HG02981 (cell line): ENCODE results near the gene TRABD2B.

Experiments
- ATAC-seq: cut with Tn5 transposase; IDR thresholded peaks from one replicate; pipeline ENCODE4 v1.9.1; 2021; ENCODE audit warnings: mild to moderate bottlenecking, moderate library complexity; ENCODE audit not compliant: unreplicated experiment

The TRABD2B gene

GRCh38 chr1:47997289-47998200 lies at the start of gene TRABD2B:
Gene TRABD2B (minus strand): TSS chr1:47997385.
- ATAC-seq = peak; percentile 90

- ATAC-seq = no peak
These were observed 47.1 kb upstream of the TRABD2B start for GRCh38 chr1:48044311-48044710.

- no peak for ATAC-seq
These were observed 46.4 kb upstream of the TRABD2B start for GRCh38 chr1:48043622-48044021.

GRCh38 chr1:48040154-48040553 lies 43.0 kb upstream of the TRABD2B start:
- no peak for ATAC-seq

GRCh38 chr1:48039088-48040054 lies 42.2 kb upstream of the TRABD2B start:
- ATAC-seq = peak; percentile 52

GRCh38 chr1:48038270-48038767 lies 41.1 kb upstream of the TRABD2B start:
- ATAC-seq = no peak

- no peak for ATAC-seq
These were observed 39.6 kb upstream of the TRABD2B start for GRCh38 chr1:48036710-48037355.

- ATAC-seq = no peak
These were observed 38.4 kb upstream of the TRABD2B start for GRCh38 chr1:48035371-48036141.

- ATAC-seq = no peak
These were observed 36.4 kb upstream of the TRABD2B start for GRCh38 chr1:48033495-48034045.

GRCh38 chr1:48031676-48032075 lies 34.5 kb upstream of the TRABD2B start:
- ATAC-seq = no peak

- ATAC-seq = no peak
These were observed 33.6 kb upstream of the TRABD2B start for GRCh38 chr1:48030696-48031365.

- no peak for ATAC-seq
These were observed 33.0 kb upstream of the TRABD2B start for GRCh38 chr1:48030211-48030610.

- no peak for ATAC-seq
These were observed 31.3 kb upstream of the TRABD2B start for GRCh38 chr1:48028218-48029069.

GRCh38 chr1:48027533-48027835 lies 30.3 kb upstream of the TRABD2B start:
- ATAC-seq = no peak

GRCh38 chr1:48026701-48027532 lies 29.7 kb upstream of the TRABD2B start:
- ATAC-seq = no peak

- ATAC-seq = no peak
These were observed 29.1 kb upstream of the TRABD2B start for GRCh38 chr1:48026275-48026674.

- no peak for ATAC-seq
These were observed 27.9 kb upstream of the TRABD2B start for GRCh38 chr1:48025076-48025475.

GRCh38 chr1:48023488-48023887 lies 26.3 kb upstream of the TRABD2B start:
- no peak for ATAC-seq
